CD4-positive, alpha-beta T cell treated with Interleukin-2 at 100 ng/mL for 4 hours (primary cell): ENCODE measurements around the gene ENOX1.

ENCODE experiments used
- DNase-seq: peaks from one replicate; pipeline ENCODE4 v3.0.0-alpha.2; 2020; ENCODE audit warnings: low spot score

ENOX1 gene

DNA sequence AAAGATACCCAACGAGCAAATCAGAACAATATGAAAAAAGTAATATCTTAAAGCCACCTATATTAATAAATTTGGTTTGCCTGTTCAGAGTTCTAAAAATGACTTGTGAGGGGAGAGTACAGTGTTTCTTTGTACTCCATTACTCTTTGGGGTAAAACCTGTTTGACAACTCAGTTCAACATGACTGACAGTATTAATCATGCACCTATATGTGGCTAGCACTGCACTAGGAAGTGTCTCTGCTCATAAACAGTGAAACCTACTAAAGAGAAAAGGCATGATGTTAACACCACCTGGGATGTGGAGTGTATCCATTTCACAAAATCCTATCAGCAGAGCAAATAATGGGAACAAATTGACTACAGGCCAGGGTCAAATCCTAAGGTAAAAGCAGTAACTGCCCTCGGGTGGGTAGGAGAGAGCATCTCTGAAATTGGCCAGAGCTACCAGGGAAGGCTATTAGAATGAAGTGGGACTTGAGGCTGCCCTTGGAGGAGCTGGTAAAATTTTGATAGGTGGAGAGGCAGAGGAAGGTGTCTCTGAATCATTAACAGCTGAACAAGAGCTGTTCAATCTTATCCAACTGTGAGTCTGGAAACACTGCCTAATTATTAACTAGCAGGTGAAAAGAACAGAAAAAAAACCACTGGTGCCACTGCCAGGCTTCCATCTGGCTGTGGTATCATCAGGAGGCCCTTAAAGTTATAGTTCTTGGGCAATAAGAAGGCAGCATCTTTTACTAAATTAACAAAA lies 398.3 kb downstream of the ENOX1 start:
- DNase-seq = no peak

DNA sequence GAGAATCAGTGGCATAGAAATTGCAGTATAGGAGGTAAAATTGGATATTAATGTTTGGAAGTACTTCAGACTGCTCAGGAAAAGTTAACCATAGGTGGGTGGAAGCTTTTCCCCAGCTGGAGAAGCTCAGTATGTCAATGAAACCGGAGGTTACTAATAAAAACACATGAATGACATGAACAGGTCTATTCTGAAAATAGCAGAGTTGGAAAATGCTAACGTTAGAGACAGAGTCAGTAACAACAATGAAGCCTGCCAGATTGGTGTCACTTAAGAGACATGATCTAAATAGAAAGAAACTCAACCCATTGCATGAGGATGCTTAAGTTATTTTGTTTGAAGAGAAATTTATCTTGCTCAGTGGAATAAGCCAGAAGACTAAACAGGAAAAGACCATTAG lies 398.9 kb downstream of the ENOX1 start:
- no peak for DNase-seq

DNA sequence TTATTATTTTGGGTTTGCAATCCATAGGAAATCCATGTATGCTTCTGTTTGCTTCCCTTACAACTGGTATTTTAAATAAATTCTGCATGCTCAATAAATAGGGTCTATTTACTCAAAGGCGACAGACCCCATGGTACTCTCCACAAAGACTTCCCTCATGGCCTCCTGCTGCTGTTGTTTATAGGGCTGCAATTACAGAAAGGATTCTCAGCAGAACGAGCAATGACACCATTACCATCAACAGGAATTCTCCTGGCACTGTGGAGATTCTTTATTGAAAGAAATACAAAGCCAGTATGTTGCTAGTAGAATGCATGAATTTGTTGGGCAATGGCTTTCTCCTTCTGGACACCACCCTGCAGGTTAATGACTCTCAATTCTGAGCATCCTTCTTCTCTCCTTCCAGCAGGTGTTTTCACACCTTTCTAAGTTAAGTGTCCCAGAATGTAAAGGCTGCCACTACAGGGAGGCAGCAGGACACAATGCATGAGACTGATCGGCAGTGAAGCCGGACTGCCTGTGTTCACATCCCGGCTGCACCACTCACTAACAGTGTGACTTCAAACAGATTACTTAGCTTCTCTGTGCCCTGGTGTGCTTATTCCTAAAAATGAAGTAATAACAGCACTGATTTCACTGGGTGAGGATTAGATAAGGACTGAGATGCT lies 403.1 kb downstream of the ENOX1 start:
- DNase-seq = no peak

DNA sequence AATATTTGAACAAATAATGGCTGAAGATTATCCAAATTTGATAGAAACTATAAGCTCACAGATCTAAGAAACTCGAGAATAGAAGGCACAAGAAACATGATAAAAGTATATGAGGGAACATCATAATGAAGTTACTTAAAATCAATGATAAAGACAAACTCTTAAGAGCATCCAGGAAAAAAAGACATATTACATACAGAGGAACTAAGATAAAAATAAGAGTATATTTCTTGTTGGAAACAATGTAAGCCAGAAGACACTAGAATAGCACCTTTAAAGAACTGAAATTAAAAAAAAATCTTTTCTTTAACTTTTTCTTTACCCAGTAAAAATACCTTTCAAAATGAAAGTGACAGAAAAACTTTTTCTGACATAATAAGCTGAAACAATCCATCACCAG lies 407.0 kb downstream of the ENOX1 start:
- DNase-seq = no peak

DNA sequence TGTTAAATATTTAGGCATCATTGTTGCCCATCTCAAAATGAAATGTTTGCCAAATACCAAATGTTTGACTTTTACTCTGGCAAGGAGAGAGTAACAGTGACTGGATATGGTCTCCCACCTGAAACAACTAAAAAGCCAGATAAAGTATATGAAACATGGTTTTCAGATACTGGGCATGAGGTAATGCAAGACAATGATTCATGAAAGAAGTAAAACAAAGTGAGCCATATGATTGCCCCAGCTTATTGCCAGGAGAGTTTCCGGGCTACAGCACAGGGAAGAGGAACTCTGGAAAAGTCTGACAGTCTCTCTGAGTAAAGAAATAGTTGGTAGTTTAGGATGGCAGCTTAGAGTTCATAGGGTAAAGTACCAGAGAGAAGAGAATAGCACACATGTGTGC lies 408.8 kb downstream of the ENOX1 start:
- no peak for DNase-seq

DNA sequence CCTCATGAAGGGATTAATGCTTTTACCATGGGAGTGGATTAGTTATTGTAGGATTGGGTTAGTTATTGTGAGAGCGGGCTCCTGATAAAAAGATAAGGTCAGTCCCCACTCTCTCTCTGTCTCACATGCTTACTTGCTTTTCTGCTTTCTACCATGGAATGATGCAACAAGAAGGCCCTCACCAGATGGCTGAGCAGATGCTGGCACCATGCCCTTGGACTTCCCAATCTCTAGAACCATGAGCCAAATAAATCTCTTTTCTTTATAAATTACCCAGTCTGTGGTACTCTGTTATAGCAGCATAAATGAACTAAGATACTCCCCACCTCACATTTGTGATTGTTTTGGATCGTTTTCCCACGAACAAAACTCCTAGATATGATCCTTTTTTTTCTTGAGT lies 409.6 kb downstream of the ENOX1 start:
- DNase-seq = no peak

DNA sequence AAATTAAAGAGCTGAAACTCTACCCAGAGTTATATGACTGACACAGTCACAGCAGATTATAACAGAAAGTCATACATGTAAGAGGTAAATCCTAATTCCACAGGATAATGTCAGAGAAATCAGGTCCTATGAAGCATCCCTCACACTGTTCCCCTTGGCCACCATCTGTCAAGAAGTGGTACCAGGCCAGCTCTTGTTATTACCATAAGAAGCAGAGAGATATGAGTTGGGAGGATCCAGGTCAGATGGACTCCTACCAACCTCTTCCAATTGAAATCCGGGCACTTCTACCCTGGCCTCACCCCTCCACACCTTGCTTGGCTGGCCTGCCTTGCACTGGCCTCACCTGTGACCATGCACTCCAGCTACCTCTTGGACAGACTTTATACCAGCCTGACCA lies 410.2 kb downstream of the ENOX1 start:
- no peak for DNase-seq

DNA sequence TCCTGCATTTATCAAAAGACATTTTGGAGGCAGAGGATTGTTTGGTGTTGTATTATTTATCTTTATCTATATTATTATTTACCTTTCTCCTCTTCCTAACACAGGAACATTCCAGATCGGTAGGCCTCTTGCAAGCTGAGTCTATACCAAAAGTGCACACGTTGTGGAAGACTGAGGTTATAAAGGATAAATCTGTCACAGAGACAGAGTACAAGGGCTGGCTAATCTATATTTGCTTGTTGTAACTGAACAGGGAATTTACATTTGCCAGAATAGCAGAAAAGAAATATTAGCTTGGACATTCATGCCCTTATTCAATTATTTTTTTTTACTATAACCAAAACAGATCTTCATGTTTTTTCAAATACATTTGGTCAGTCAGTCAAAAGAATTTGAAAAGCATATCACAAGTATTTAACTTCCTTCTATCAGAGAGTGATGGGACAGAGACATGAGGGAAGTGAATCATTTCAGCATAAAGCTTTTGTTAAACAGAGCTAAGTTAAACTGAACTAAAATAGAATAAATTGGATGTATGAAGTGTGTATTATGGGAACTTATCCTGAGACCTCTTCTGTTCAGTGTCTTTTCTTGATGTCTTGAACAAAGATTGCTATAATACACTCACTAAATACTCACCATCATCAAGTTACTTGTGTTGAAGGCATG lies 410.8 kb downstream of the ENOX1 start:
- no peak for DNase-seq

DNA sequence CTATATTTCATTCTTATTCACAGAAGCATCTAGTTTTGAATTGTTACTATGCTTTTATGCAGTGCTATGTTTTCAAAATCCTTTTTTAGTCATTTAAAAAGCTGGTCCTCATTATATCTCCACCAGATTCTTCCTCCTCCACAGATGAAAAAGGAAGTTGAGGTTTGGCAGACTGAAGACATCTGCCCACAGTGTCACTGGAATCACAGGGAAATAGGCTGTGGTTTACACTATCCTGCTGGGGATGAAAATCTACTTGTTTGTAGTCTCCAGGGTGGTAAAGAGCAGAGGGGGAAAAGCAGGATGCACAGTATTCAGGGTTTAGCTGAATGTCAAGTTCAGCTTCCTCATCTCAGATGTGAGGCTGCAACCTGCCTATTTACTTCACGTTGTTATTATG lies 412.2 kb downstream of the ENOX1 start:
- DNase-seq = no peak

DNA sequence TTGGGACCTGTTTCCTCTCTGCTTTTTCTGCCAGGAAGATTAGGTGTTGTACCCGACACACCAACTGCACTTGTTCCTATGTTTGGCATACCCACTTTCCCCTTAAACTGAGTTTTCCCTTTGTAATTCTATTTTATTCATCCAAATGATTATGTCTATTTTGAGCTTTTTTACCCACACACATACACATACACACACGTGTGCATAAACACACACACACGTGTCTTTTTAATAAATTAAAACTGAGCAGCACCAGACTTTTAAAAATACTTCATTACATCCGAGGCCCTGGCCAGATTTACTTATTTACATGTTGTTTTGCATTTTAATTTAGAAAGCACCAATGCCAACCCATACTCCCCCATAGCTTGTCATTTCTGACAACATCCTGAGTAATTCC lies 413.4 kb downstream of the ENOX1 start:
- DNase-seq = no peak

DNA sequence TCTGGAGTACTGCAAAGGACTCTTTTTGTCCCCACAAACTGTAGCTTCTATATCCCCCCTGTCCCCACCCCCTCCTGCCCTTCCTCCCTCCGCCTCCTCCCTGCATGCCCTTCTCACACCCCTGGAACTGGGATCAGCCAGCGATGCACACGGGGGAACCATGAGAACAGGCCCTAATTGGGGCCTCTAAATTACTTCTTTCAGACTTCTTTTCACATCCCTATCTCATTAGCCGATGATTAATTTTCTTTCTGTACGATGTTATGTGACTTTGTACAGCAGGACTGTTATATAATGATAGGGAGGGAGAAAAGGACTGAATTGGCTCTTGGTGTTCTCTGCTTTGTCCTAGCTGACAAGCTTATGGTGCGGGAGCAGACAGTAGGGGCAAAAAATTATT lies 415.9 kb downstream of the ENOX1 start:
- no peak for DNase-seq

DNA sequence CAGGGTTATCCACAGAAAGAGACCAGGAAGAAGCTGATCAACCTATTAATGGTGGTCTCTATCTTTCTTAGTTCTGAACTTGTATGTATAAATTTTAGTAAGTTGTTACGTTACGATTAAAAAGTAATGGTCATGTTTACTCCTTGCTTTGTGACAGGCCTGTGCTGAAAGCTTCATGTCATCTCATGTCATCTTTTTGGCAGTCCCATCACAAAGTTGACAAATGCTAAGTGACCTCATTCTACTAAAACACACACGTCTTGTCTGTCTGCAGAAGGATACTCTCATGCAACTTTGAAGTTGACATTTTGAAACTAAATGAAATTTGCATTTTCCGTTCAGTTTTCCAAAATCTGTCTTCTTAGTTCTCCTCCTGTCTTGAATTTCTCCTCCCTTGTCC lies 417.5 kb downstream of the ENOX1 start:
- no peak for DNase-seq

DNA sequence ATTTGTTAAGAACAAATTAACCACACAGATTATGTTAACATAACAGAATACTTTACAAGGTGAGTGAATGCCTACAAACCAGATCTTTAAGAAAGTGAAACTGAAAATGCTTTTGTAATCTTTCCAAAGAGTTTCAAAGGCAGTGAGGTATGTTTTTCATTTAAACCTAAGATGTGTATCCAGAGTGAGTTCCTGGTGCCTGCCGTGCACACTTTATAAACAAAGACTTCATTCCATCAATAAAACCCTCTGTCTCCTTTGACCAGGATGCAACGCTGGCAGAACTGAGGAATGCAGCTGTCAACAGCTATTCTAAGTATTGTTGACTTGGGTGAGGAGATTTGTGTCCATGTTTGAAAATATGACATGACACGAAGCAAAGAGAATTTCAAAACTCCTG lies 418.8 kb downstream of the ENOX1 start:
- no peak for DNase-seq

DNA sequence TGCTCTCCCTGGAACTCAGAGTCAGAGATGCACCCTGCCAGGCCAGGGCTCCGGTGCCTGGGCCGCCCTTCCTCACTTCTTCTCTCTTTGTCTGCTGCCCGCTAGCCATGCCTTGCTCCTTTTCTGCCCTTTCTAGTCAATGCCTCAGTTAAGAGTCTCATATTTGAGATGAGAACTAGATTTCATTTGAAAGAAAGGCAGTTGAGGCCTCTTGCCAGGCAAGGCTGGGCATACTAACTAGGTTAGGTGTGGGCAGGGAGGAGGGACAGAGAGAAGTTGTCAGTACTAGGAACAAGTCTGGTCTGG lies 421.8 kb downstream of the ENOX1 start:
- DNase-seq = no peak

DNA sequence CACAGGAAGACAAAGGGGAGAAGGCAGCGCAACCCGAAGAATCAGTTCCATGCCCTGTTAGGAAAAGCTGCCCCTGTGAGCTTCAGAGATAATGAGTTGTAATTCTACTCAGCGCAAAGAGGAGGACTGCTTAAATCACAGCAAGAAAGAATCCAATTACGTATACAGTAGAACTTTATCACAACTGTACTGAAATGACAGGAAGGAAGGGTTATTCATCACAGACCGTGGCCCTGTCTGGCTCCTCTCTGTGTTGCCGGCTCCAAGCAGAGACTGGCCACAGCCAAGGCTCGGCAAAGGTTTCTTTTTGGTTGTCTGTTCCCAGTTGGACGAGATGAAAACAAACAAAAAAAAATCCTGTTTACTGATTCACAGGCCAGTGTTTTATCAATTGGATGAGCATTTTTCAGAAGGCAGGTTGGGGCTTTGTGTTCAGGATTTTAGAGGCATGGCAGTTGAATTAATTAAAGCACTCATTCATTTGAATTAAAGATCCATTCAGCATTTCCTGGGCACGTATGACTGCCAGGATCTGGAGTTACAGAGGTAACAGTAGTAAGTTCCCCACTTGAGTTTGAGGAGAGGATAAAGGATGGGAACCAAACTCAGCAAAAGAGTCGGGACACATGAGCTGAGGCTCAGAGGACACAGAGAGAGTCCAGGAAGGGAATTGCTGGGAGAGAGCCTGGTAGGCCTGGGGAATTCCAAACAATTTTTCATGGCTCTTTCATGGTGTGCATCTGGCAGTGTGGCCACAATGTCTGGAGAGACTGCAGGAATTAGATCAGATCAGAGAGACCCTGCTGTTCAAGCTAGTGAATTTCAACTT lies 422.3 kb downstream of the ENOX1 start:
- DNase-seq = no peak

DNA sequence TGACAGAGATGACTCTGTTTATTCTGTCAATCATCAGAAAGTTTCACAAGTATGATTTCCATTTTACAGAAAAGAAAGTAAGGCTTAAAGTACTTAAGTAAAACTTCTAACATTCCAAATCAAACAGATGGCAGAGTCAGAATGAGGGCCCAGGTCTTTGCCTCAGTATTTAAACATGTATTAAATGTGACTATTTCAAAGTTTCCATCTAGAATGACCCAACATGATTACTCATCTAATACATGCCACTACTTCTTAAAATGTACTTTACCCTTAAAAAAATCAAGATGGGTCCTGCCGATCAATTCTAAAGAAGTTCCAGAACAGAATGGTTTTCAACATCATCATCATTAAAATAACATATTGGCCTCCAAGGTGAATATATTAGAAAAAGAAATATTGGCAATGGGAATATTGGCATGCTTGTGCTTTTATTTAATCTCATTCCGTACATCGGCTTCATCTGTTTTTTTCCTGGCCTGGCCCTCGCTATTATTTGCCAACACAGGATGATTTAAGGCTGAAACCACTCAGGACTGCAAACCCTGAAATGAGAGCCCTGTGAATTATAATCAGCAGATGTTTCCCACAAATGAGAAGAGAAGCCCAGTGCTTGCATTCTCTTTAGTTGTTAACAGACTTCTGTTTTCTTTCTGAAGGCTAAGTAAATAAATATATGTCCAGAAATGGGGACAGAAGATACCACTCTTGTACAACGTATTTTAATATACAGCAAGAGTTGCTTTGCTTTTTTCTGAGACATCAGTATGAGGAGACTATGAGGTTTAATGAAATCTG lies 423.4 kb downstream of the ENOX1 start:
- no peak for DNase-seq

DNA sequence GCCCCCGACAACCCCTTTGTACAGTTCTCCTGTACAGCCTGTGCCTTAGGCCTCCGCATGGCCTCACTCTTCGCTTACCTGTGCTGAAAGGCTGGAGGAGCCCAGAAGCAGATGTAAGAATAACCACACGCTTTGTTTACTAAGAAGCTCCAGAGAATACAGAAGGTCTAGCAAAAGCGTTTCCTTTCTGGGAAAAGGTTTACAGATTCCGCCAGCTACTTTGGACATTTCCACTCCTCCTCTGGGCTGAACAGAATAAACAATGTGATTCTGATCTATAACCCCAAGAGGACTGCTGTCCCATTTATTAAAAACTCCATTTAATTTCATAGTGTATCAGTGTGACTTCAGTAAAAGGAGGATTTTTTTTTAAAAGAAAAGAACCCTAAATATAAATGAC lies 424.2 kb downstream of the ENOX1 start:
- DNase-seq = no peak

DNA sequence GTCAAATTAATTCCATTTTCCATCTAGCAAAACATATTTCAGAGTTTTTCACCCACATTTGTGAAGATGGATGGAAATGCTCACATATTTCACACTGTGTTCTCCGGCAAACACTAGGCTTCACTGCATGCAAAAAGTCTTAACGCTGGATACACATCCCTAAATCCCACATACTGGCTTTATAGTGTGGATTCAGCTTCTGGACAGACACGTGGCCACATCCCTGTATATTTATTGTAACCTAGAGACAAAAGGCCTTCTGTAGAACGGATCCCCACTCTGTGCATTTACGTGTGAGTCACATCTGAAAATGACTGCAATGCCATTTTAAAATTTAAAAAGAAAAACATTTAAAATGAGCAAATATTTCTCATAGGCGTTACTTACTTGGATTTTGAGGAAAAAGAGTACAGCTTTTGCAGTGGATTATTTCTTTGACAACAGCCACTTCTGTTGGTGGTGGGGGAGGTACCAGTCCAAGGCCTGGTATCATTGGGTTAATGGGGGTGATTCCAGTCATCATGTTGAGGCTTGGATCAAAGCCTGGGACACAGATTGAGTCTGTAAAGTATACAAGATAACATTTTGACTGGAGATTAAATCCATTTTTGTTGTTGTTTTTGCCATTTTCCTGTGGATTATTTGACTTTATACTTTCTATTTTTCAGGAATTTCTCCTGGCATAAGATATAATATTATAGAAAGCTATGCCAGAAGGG lies 425.7 kb downstream of the ENOX1 start:
- DNase-seq = no peak

DNA sequence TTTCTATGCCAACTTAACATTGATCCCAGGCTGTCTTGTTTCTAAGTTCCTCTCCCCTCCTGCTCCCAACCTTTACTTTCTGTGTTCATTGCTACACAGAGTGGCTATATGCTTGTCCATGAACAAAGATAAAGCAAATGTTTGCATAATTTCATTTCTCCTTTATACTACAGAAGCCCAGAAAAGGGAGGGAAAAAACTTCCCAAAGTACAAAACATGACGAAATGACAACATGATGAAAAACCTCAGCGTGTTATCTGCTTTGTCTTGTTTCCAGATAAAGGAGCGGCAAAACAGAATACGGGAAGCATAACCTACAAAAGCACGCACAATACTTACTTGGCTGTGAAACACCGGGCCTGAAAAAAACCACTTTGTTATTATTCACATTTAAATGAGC lies 426.6 kb downstream of the ENOX1 start:
- DNase-seq = no peak

DNA sequence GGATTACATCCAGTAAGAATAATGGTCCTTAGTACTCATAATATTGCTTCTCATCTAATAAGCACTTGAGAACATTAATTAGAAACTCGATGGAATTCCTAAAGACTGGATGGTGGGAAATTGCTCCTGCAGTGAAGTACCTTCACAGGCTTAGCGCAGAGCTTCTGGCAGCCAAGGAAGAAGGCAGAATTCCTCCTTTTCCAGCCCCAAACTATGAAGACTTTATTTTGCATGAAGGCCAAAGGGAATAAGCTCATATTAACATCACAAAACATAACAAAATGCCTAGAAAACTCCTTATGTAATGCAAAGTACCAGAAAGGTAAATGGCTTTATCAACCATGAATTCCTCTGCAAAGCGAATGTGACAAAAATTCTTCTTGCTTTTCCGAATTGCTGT lies 427.2 kb downstream of the ENOX1 start:
- no peak for DNase-seq

DNA sequence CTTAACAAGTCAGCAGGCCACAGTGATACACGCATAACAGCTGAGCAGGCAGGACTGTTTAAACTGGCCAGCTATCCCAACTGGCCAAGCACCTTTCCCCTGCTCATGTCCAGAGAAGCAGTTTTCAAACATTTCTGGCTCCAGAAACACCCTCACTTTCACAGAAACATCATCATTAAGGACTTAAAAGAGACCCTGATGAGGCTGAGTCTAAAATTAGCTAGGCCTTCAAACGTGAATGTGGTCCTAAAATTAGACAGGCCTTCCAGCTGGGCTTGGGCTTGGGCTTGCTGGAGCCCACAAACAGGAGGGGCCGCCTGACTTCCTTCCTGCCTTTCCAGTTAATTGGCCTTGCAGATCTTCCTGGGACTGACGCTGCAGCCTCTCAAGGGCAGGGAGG lies 429.2 kb downstream of the ENOX1 start:
- DNase-seq = no peak
